Hematopoietic multipotent progenitor cell treated with erythropoietin and hydrocortisone succinate and interleukin-3 and kit ligand, for 17 days (in vitro differentiated cells): ENCODE results near the gene ATP2C2.
"Not testable (repeated sequence)": the region's sequence is repeated elsewhere in the genome, so short reads cannot be mapped to it uniquely, and the experiment has no call there.

Experiments
- DNase-seq: peaks from one replicate; pipeline ENCODE4 v3.0.0-alpha.2; 2015; ENCODE audit warnings: low spot score

The ATP2C2 gene

GRCh38 chr16:84367297-84367680 lies 1.0 kb upstream of the ATP2C2 start:
- DNase-seq, result no peak

GRCh38 chr16:84367750-84368307 lies 509 bp upstream of the ATP2C2 start:
- DNase-seq, result no peak

GRCh38 chr16:84369105-84369504 lies 767 bp downstream of the ATP2C2 start:
- DNase-seq, result no peak

- DNase-seq, result no peak
Observed at GRCh38 chr16:84369938-84370627, 1.7 kb downstream of the ATP2C2 start.

GRCh38 chr16:84370723-84371552 lies 2.6 kb downstream of the ATP2C2 start:
- DNase-seq, result no peak

- no peak for DNase-seq
Observed at GRCh38 chr16:84371553-84371865, 3.2 kb downstream of the ATP2C2 start.

GRCh38 chr16:84373907-84374489 lies 5.7 kb downstream of the ATP2C2 start:
- no peak for DNase-seq

- DNase-seq, result no peak
Observed at GRCh38 chr16:84378099-84378498, 9.8 kb downstream of the ATP2C2 start.

GRCh38 chr16:84378567-84378966 lies 10.2 kb downstream of the ATP2C2 start:
- DNase-seq, result no peak

- no peak for DNase-seq
Observed at GRCh38 chr16:84379008-84379708, 10.8 kb downstream of the ATP2C2 start.

GRCh38 chr16:84379709-84380362 lies 11.5 kb downstream of the ATP2C2 start:
- no peak for DNase-seq

- no peak for DNase-seq
Observed at GRCh38 chr16:84380405-84380804, 12.1 kb downstream of the ATP2C2 start.

- DNase-seq, result no peak
Observed at GRCh38 chr16:84382396-84382795, 14.1 kb downstream of the ATP2C2 start.

- no peak for DNase-seq
Observed at GRCh38 chr16:84383106-84383505, 14.8 kb downstream of the ATP2C2 start.

- DNase-seq, result no peak
Observed at GRCh38 chr16:84386047-84386446, 17.7 kb downstream of the ATP2C2 start.

- no peak for DNase-seq
Observed at GRCh38 chr16:84387021-84387420, 18.7 kb downstream of the ATP2C2 start.

GRCh38 chr16:84390131-84390785 lies 21.9 kb downstream of the ATP2C2 start:
- no peak for DNase-seq

GRCh38 chr16:84391151-84392030 lies 23.1 kb downstream of the ATP2C2 start:
- DNase-seq, result no peak

- DNase-seq, result no peak
Observed at GRCh38 chr16:84392031-84392360, 23.7 kb downstream of the ATP2C2 start.

GRCh38 chr16:84396082-84396481 lies 27.7 kb downstream of the ATP2C2 start:
- DNase-seq, result not testable (repeated sequence)
